Measurements from ENCODE around the gene CHGA. TPM values are rescaled to one million over a fixed set of nuclear protein-coding genes. Genes with fewer than 3 reads are reported as not detected.

The CHGA gene
- total RNA-seq, 6 donors from 2014 or later = 0.46 to 0.81 TPM; not detected in 4

GRCh38 chr14:92888896-92889295 lies 34.1 kb upstream of the CHGA start:
- TF ChIP-seq POLR2A (IDR thresholded peaks at IDR 0.05) (no peak), POLR2AphosphoS5 (IDR thresholded peaks at IDR 0.05) (no peak), EP300 (IDR thresholded peaks at IDR 0.05) (no peak)
- TF ChIP-seq, protein P1, sequence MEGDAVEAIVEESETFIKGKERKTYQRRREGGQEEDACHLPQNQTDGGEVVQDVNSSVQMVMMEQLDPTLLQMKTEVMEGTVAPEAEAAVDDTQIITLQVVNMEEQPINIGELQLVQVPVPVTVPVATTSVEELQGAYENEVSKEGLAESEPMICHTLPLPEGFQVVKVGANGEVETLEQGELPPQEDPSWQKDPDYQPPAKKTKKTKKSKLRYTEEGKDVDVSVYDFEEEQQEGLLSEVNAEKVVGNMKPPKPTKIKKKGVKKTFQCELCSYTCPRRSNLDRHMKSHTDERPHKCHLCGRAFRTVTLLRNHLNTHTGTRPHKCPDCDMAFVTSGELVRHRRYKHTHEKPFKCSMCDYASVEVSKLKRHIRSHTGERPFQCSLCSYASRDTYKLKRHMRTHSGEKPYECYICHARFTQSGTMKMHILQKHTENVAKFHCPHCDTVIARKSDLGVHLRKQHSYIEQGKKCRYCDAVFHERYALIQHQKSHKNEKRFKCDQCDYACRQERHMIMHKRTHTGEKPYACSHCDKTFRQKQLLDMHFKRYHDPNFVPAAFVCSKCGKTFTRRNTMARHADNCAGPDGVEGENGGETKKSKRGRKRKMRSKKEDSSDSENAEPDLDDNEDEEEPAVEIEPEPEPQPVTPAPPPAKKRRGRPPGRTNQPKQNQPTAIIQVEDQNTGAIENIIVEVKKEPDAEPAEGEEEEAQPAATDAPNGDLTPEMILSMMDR (IDR thresholded peaks at IDR 0.05) = no peak
- no peaks in the 10 kb centered on the region for H3K36me3 ChIP-seq
- no peak overlapping the region for H3K27ac ChIP-seq
- H3K4me1 ChIP-seq = no peaks in the 10 kb centered on the region
- ATAC-seq (ENCODE audit: low FRiP score in 2 of 2) (no peak), DNase-seq (no peak)
- no peaks in the 10 kb centered on the region for H3K9me3 ChIP-seq
- no peak overlapping the region for H3K4me3 ChIP-seq
- no peaks in the 10 kb centered on the region for H3K27me3 ChIP-seq

GRCh38 chr14:92890830-92891588 lies 31.9 kb upstream of the CHGA start:
- TF ChIP-seq POLR2AphosphoS5 (IDR thresholded peaks at IDR 0.05) (no peak), POLR2A (IDR thresholded peaks at IDR 0.05) (no peak), EP300 (IDR thresholded peaks at IDR 0.05) (no peak)
- TF ChIP-seq, protein P1 (IDR thresholded peaks at IDR 0.05) = no peak
- Histone ChIP-seq H3K36me3 (no peaks in the 10 kb centered on the region), H3K4me1 (no peaks in the 10 kb centered on the region), H3K9me3 (no peaks in the 10 kb centered on the region), H3K27me3 (no peaks in the 10 kb centered on the region), H3K4me3 (no peak overlapping the region), H3K27ac (no peak overlapping the region)
- ATAC-seq (ENCODE audit: low FRiP score in 2 of 2) = no peak
- 40 to 50% methylated on average over 7 of the region's 7 CpGs for WGBS, 2 donors
- no peak for DNase-seq

DNA sequence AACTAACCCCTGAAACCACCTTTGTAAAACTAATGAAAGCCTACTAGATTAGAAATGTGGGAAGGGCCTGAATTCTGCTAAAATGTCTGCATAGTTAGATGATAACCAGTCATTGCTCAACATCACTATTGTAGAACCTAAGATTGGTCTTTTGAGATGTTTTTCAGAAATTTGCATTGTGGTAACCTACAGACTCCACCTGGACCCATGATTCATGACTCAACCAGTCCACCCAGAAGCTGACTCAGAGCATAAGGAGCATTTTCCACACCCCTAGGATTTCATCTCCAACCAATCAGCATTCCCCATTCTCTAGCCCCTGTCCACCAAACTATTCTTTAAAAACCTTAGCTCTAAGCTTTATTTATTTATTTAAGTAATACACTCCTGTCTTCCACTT lies 30.4 kb upstream of the CHGA start:
- no peaks in the 10 kb centered on the region for H3K9me3 ChIP-seq
- no peaks in the 10 kb centered on the region for H3K4me1 ChIP-seq
- DNase-seq (no peak), ATAC-seq (ENCODE audit: low FRiP score in 2 of 2) (no peak)
- H3K27me3 ChIP-seq = no peaks in the 10 kb centered on the region
- H3K4me3 ChIP-seq = no peak overlapping the region
- TF ChIP-seq, protein P1 (IDR thresholded peaks at IDR 0.05) = no peak
- no peak for TF ChIP-seq POLR2A (IDR thresholded peaks at IDR 0.05)
- TF ChIP-seq POLR2AphosphoS5 (IDR thresholded peaks at IDR 0.05) = no peak
- TF ChIP-seq EP300 (IDR thresholded peaks at IDR 0.05) = no peak
- no peaks in the 10 kb centered on the region for H3K36me3 ChIP-seq
- H3K27ac ChIP-seq = no peak overlapping the region

DNA sequence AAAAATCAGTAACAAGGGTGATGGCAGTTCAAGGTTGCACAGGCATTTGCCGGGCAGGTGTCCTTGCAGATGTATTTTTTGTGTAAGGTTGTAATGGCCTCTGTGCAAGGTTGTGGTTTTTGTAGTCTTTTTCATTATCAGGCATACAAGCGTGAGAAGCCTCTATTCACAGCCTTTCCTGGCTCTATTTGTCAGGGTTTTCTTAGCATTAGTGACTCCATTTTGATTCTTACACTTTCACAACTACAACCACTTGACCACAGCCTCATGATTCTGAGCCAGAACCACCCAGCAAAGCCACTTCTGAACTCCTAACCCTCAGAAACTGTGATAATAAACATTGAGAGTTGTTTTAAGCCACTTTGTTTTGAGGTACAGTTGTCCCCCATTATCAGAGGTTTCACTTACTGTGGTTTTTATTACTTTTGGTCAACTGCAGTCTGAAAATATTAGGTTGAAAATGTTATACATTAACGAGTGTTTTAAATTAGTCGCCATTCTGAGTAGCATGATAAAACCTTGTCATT lies 27.5 kb upstream of the CHGA start:
- Histone ChIP-seq H3K27me3 (no peaks in the 10 kb centered on the region), H3K27ac (no peak overlapping the region), H3K36me3 (no peaks in the 10 kb centered on the region), H3K4me1 (no peaks in the 10 kb centered on the region), H3K4me3 (no peak overlapping the region), H3K9me3 (no peaks in the 10 kb centered on the region)
- WGBS, 2 donors = 89 to 90% methylated on average over 4 of the region's 4 CpGs
- TF ChIP-seq POLR2AphosphoS5 (IDR thresholded peaks at IDR 0.05) = no peak
- no peak for TF ChIP-seq EP300 (IDR thresholded peaks at IDR 0.05)
- TF ChIP-seq, protein P1 (IDR thresholded peaks at IDR 0.05) = no peak
- TF ChIP-seq POLR2A (IDR thresholded peaks at IDR 0.05) = no peak
- DNase-seq = no peak
- no peak for ATAC-seq (ENCODE audit: low FRiP score in 2 of 2)

Data from upper lobe of left lung (tissue), 6 donors.